ENCODE data around the gene B9D2. TPM values are rescaled to one million over a fixed set of nuclear protein-coding genes. Genes with fewer than 3 reads are reported as not detected.

The B9D2 gene
- total RNA-seq, 1 experiment from 2014 or later = 7.3 TPM

- H3K4me3 ChIP-seq (replicated peaks in 1 of 2; ENCODE audit: low read depth in 1 of 2, low read length in 2 of 2) = peak overlapping the region in 1 of 2 experiments; percentile 92; a peak in 3 of 4 replicates
- no TSS peak for BruUV-seq (replicated peaks)
Measured at GRCh38 chr19:41308450-41309179, 55.3 kb downstream of the B9D2 start.

More at GRCh38 chr19:41308450-41309179, 55.3 kb downstream of the B9D2 start:
- RAD21 ChIA-PET (ENCODE audit: low non-redundant PET in 1 of 2, low total read pairs in 2 of 2, uncharacterized antibody in 2 of 2, unreplicated experiment in 2 of 2) = interaction anchor here in 1 of 2 experiments (0.7 kb wide), 1 partner anchor 164 kb away, joined by 3 read pairs; no protein-coding TSS in a partner anchor
- Histone ChIP-seq H2AFZ (ENCODE audit: low read depth, low read length, poor library complexity, severe bottlenecking) (no peak overlapping the region), H3K4me2 (ENCODE audit: low read length) (peak overlapping the region; percentile 95), H3K27ac (ENCODE audit: low read depth, low read length) (peak overlapping the region; percentile 88), H3K4me1 (ENCODE audit: control insufficient read depth in 1 of 2, insufficient read depth in 2 of 2, low read length in 2 of 2) (peaks cover 12 to 25% of the 10 kb centered on the region in 2 experiments), H4K20me1 (ENCODE audit: insufficient read depth) (peaks cover 4% of the 10 kb centered on the region; the same call in 1 of the 2 replicates), H3K9me3 (ENCODE audit: control insufficient read depth in 1 of 2, insufficient read depth in 1 of 2, low read depth in 1 of 2, low read length in 2 of 2) (no peaks in the 10 kb centered on the region), H3K36me3 (ENCODE audit: control insufficient read depth in 1 of 2, insufficient read depth in 2 of 2, low read length in 2 of 2) (peaks cover 23 to 54% of the 10 kb centered on the region in 2 experiments), H3K9ac (ENCODE audit: low read length) (peak overlapping the region; percentile 84; the same call in 1 of the 2 replicates), H3K79me2 (ENCODE audit: insufficient read depth, low read length) (peaks cover 29% of the 10 kb centered on the region), H3K9me2 (ENCODE audit: insufficient read depth) (no peaks in the 10 kb centered on the region), H3K27me3 (ENCODE audit: insufficient read depth, low read length) (no peaks in the 10 kb centered on the region)
- CTCF ChIA-PET = interaction anchor here (0.8 to 2.2 kb wide), 15 partner anchors 8 to 334 kb away, joined by 3 to 22 read pairs (median 4); partner anchors contain the start of gene B9D2
- POLR2A ChIA-PET = no interaction called here
- TF ChIP-seq POLR2A (IDR thresholded peaks at IDR 0.05; ENCODE audit: borderline replicate concordance, extremely low read depth, insufficient read depth, insufficient read length) (no peak), SP1 (IDR thresholded peaks at IDR 0.05; ENCODE audit: low read depth) (no peak), SIN3A (IDR thresholded peaks at IDR 0.05; ENCODE audit: low read depth) (no peak), CTCF (IDR thresholded peaks at IDR 0.05 in 2 of 3, conservative IDR thresholded peaks at IDR 0.05 in 1 of 3; ENCODE audit: borderline replicate concordance in 1 of 3, insufficient read depth in 1 of 3, low read depth in 2 of 3, low read length in 2 of 3) (peak; percentile 78 to 98 (median 97); a peak in 5 of 6 replicates), YY1 (IDR thresholded peaks at IDR 0.05; ENCODE audit: extremely low read depth, insufficient replicate concordance, low read depth, low read length) (no peak), EZH2phosphoT487 (IDR thresholded peaks at IDR 0.05; ENCODE audit: borderline replicate concordance) (no peak), FOSL1 (IDR thresholded peaks at IDR 0.05; ENCODE audit: low read depth) (no peak), EGR1 (IDR thresholded peaks at IDR 0.05; ENCODE audit: low read depth) (no peak), CBX3 (IDR thresholded peaks at IDR 0.05; ENCODE audit: low read depth) (no peak), TCF7L2 (IDR thresholded peaks at IDR 0.05; ENCODE audit: borderline replicate concordance, extremely low read depth, insufficient read depth, insufficient read length) (no peak), REST (IDR thresholded peaks at IDR 0.05; ENCODE audit: low read depth) (no peak), ATF3 (IDR thresholded peaks at IDR 0.05) (no peak), POLR2AphosphoS5 (IDR thresholded peaks at IDR 0.05; ENCODE audit: low read depth, low read length) (peak; percentile 67), ELF1 (IDR thresholded peaks at IDR 0.05; ENCODE audit: borderline replicate concordance, low read depth) (no peak), RAD21 (IDR thresholded peaks at IDR 0.05; ENCODE audit: low read depth) (peak; percentile 85), JUND (IDR thresholded peaks at IDR 0.05) (peak; percentile 3; the same call in 1 of the 2 replicates)
- peak; percentile 62 for ATAC-seq
- intact Hi-C loops (cut with micrococcal nuclease) = loop anchor here (1.0 to 2.0 kb wide), 2 partner anchors 104 to 334 kb away; no protein-coding TSS in a partner anchor
- DNase-seq (ENCODE audit: low read depth, low spot score) = peak; percentile 73
